K562 (cell line): ENCODE data around the gene LGALS12. TPM values are rescaled to one million over a fixed set of nuclear protein-coding genes. Genes with fewer than 3 reads are reported as not detected.
A peak's percentile ranks its signal among the peaks of the same experiment; 100 is the strongest.

Source experiments
- ATAC-seq: fragments of 200-7000 bp; cut with Tn5 transposase; 3 replicates; pipeline ENCODE4 v1.9.1; 2020; ENCODE audit warnings: moderate library complexity
- BruUV-seq: library from RNA; stranded (reverse); fragments of 400-500 nt; replicated peaks from 2 replicates; lab custom pipeline; 2021; lab: Mats Ljungman, UMichigan
- CTCF ChIA-PET: fragments of 300-600 bp; formaldehyde crosslinking; extraction: SDS; loops from one replicate; lab custom pipeline; 2021; ENCODE audit warnings: low intra/inter-chr PET ratio; lab: Yijun Ruan, JAX
- POLR2A ChIA-PET: fragments of 300-600, 350-650 bp; sonication (Branson Sonifier 250); formaldehyde crosslinking; extraction: SDS; loops from one replicate; lab custom pipeline; 2021; ENCODE audit warnings: antibody characterized with exemption, inconsistent platforms; lab: Yijun Ruan, JAX
- DNase-seq, 4 experiments: peaks; one replicate each; pipeline versions ENCODE4 v3.0.0 to v3.0.0-alpha.2; 2011 to 2018; ENCODE audit warnings: low spot score in 3 of 4, mixed read lengths in 3 of 4; ENCODE audit errors: extremely low read depth in 1 of 4
- FAIRE-seq: peaks from 2 replicates; lab custom pipeline; 2011; peaks lifted over from hg19 to GRCh38; lab: Jason Lieb, UNC
- H2AFZ ChIP-seq: 2 replicates; pipeline ENCODE4 v1.6.0; 2011; ENCODE audit warnings: low read depth, low read length, control low read depth, inconsistent platforms
- H3K27ac ChIP-seq: fragments of 200-600 bp; 3 replicates; pipeline ENCODE4 v1.8.0; 2011; ENCODE audit warnings: low read depth, mild to moderate bottlenecking, control low read depth, inconsistent platforms, low read length, moderate library complexity, mixed read lengths; ENCODE audit errors: extremely low read depth
- H3K27me3 ChIP-seq, 2 experiments: fragments of 300-600 bp in 1 of 2; 2 replicates in 1 of 2; 3 replicates in 1 of 2; pipeline versions ENCODE4 v1.6.0 to v1.8.0; 2011; ENCODE audit warnings: inconsistent platforms in 2 of 2, low read length in 2 of 2, mild to moderate bottlenecking in 1 of 2, mixed read lengths in 1 of 2, moderate library complexity in 1 of 2; ENCODE audit not compliant: control insufficient read depth in 2 of 2, insufficient read depth in 2 of 2
- H3K36me3 ChIP-seq: fragments of 300-600 bp; 3 replicates; pipeline ENCODE4 v1.8.0; 2011; ENCODE audit warnings: mild to moderate bottlenecking, low read length, inconsistent platforms; ENCODE audit not compliant: control insufficient read depth, insufficient read depth
- H3K4me1 ChIP-seq, 2 experiments: fragments of 200-600 bp in 1 of 2; replicated peaks in 1 of 2; 2 replicates in 1 of 2; 3 replicates in 1 of 2; pipeline versions ENCODE4 v1.5.1 to v1.8.0; 2011; ENCODE audit warnings: inconsistent platforms in 2 of 2, low read length in 2 of 2, mild to moderate bottlenecking in 1 of 2, mixed read lengths in 1 of 2, moderate library complexity in 1 of 2; ENCODE audit not compliant: control insufficient read depth in 2 of 2, insufficient read depth in 2 of 2
- H3K4me2 ChIP-seq: 2 replicates; pipeline ENCODE4 v1.6.1; 2011; ENCODE audit warnings: low read length, control low read depth, inconsistent platforms, mixed read lengths; ENCODE audit not compliant: insufficient read depth
- H3K4me3 ChIP-seq: fragments of 200-600 bp; sonication (generic), shearing (Covaris generic); 2 replicates; pipeline ENCODE4 v1.5.1; 2016; ENCODE audit warnings: control low read depth, inconsistent platforms
- H3K79me2 ChIP-seq: fragments of 200-600 bp; 3 replicates; pipeline ENCODE4 v1.8.0; 2011; ENCODE audit warnings: low read length, inconsistent platforms; ENCODE audit not compliant: control insufficient read depth, insufficient read depth
- H3K9ac ChIP-seq, 2 experiments: 2 replicates each; pipeline versions ENCODE4 v1.6.0 to v1.6.1; 2011; ENCODE audit warnings: low read depth in 2 of 2, low read length in 2 of 2, control low read depth in 1 of 2, inconsistent platforms in 1 of 2, mild to moderate bottlenecking in 1 of 2, mixed read lengths in 1 of 2; ENCODE audit not compliant: insufficient read depth in 1 of 2
- H3K9me1 ChIP-seq: one replicate; pipeline ENCODE4 v1.6.0; 2011; ENCODE audit warnings: inconsistent platforms, mild to moderate bottlenecking, low read length, moderate library complexity; ENCODE audit not compliant: control insufficient read depth, insufficient read depth
- H3K9me3 ChIP-seq: replicated peaks from 2 replicates; pipeline ENCODE4 v1.5.1; 2011; ENCODE audit warnings: low read depth, low read length, inconsistent platforms; ENCODE audit not compliant: control insufficient read depth, insufficient read depth
- H4K20me1 ChIP-seq: replicated peaks from 2 replicates; pipeline ENCODE4 v1.6.1; 2011; ENCODE audit warnings: low read length, inconsistent platforms, mixed read lengths; ENCODE audit not compliant: control insufficient read depth, insufficient read depth
- ATF7 ChIP-seq: fragments of 450-650 bp; IDR thresholded peaks from 2 replicates; pipeline ENCODE4 v1.7.1; 2014; ENCODE audit warnings: mild to moderate bottlenecking, moderate library complexity
- DPF2 ChIP-seq: fragments of 450-650 bp; IDR thresholded peaks from 2 replicates; pipeline ENCODE4 v1.6.1; 2016
- JUN ChIP-seq, 2 experiments: sonication (generic) in 1 of 2; formaldehyde crosslinking in 1 of 2; IDR thresholded peaks; 2 replicates each; pipeline versions ENCODE4 v1.6.1 to v1.8.0; 2012 to 2022; ENCODE audit warnings: borderline replicate concordance in 2 of 2, mild to moderate bottlenecking in 2 of 2, improper control_type of control experiment in 1 of 2, low read depth in 1 of 2, low read length in 1 of 2, missing genetic modification reagents in 1 of 2
- KDM1A ChIP-seq, 2 experiments: fragments of 450-650 bp; IDR thresholded peaks; 2 replicates each; pipeline ENCODE4 v1.6.1; 2016; ENCODE audit warnings: mild to moderate bottlenecking in 2 of 2
- LEF1 ChIP-seq: fragments of 450-650 bp; IDR thresholded peaks from 2 replicates; pipeline ENCODE4 v1.6.1; 2016; ENCODE audit warnings: mild to moderate bottlenecking
- NCOR1 ChIP-seq: fragments of 450-650 bp; IDR thresholded peaks from 2 replicates; pipeline ENCODE4 v1.6.1; 2016; ENCODE audit warnings: mild to moderate bottlenecking, moderate library complexity
- NFRKB ChIP-seq: fragments of 450-650 bp; IDR thresholded peaks from 2 replicates; pipeline ENCODE4 v1.6.1; 2016; ENCODE audit warnings: low read depth
- RCOR1 ChIP-seq, 2 experiments: IDR thresholded peaks; 2 replicates each; pipeline ENCODE4 v1.6.1; 2012; ENCODE audit warnings: low read depth in 2 of 2, low read length in 2 of 2, borderline replicate concordance in 1 of 2, improper control_type of control experiment in 1 of 2
- RFX7 ChIP-seq: fragments of 250-450 bp; sonication (Bioruptor Pico); IDR thresholded peaks from 2 replicates; pipeline ENCODE4 v1.5.1; 2021; ENCODE audit warnings: mild to moderate bottlenecking
- SMAD3 ChIP-seq: fragments of 450-650 bp; formaldehyde crosslinking; conservative IDR thresholded peaks from 2 replicates; pipeline ENCODE4 v1.4.0; 2020; ENCODE audit warnings: mild to moderate bottlenecking
- STAT5A ChIP-seq: IDR thresholded peaks from 2 replicates; pipeline ENCODE4 v1.6.1; 2012; ENCODE audit warnings: low read length, inconsistent platforms, borderline replicate concordance
- TAF9B ChIP-seq: fragments of 450-650 bp; IDR thresholded peaks from 2 replicates; pipeline ENCODE4 v1.6.1; 2018; ENCODE audit warnings: mild to moderate bottlenecking; ENCODE audit not compliant: partially characterized antibody
- TCF3 ChIP-seq: sonication (generic); formaldehyde crosslinking; IDR thresholded peaks from 2 replicates; pipeline ENCODE4 v1.4.0; 2020; ENCODE audit warnings: mild to moderate bottlenecking, missing genetic modification reagents
- TEAD4 ChIP-seq, 2 experiments: sonication (generic) in 1 of 2; formaldehyde crosslinking in 1 of 2; IDR thresholded peaks; 2 replicates each; pipeline versions ENCODE4 v1.6.1 to v1.8.0; 2012 to 2022; ENCODE audit warnings: borderline replicate concordance in 1 of 2, inconsistent platforms in 1 of 2, low read length in 1 of 2, mild to moderate bottlenecking in 1 of 2, missing genetic modification reagents in 1 of 2
- YY1 ChIP-seq, 3 experiments: IDR thresholded peaks; 2 replicates each; pipeline ENCODE4 v1.6.1; 2011; ENCODE audit warnings: low read length in 2 of 3, mild to moderate bottlenecking in 2 of 3, moderate library complexity in 2 of 3, borderline replicate concordance in 1 of 3, control low read depth in 1 of 3, low read depth in 1 of 3; ENCODE audit not compliant: insufficient read depth in 3 of 3, insufficient replicate concordance in 2 of 3, control insufficient read depth in 1 of 3, insufficient read length in 1 of 3; ENCODE audit errors: extremely low read depth in 1 of 3
- ZNF589 ChIP-seq: fragments of 200-800 bp; sonication (Bioruptor generic); IDR thresholded peaks from 2 replicates; pipeline ENCODE4 v1.6.1; 2016; ENCODE audit warnings: low read depth, missing genetic modification characterization, missing compliant biosample characterization
- WGBS: fragments of 100-300 bp; shearing (Covaris generic); methylation state at CpG from one replicate; pipeline ENCODE4 v1.1.6; 2016; ENCODE audit warnings: low coverage, mixed read lengths; ENCODE audit not compliant: insufficient coverage; ENCODE audit errors: missing lambda C conversion rate; 5-methylcytosine and 5-hydroxymethylcytosine counted together
- in situ Hi-C: fragments of 300-500 bp; cut with MboI; formaldehyde crosslinking; loops from 4 replicates; pipeline ENCODE4 v1.15.0; 2018; ENCODE audit warnings: inconsistent platforms, mixed read lengths
- intact Hi-C: fragments of 100-400 bp; cut with micrococcal nuclease; formaldehyde crosslinking; loops from 2 replicates; pipeline ENCODE4 v1.14.2; 2022
- polyA plus RNA-seq, 8 experiments: library from polyadenylated mRNA; depleted of rRNA in 4 of 8; stranded (reverse) in 5 of 8; unstranded in 3 of 8; fragments of >200 nt; fragmentation: Nextera tagmentation in 2 of 8; fragmentation: Illumina TruSeq in 1 of 8; extraction: Ambion mirVana in 2 of 8; extraction: Trizol in 1 of 8; gene quantifications; 2 replicates each; pipeline versions ENCODE4 v1.2.1 to v1.2.3, GENCODE V29; 2011 to 2014; ENCODE audit warnings: inconsistent platforms in 1 of 8, missing spikeins in 1 of 8
- total RNA-seq, 7 experiments: library from RNA; depleted of rRNA in 6 of 7; stranded (reverse); fragments of >200 nt in 6 of 7; fragmentation: Illumina TruSeq in 2 of 7; extraction: Trizol in 2 of 7; gene quantifications; 2 replicates each; pipeline versions ENCODE4 v1.2.1 to v1.2.3, GENCODE V29; 2011 to 2021; ENCODE audit warnings: low replicate concordance in 1 of 7
- TF ChIP-seq, protein P1 (sequence below), 2 experiments: fragments of 450-650 bp; IDR thresholded peaks; 2 replicates each; pipeline ENCODE4 v1.6.1; 2018; ENCODE audit warnings: mild to moderate bottlenecking in 2 of 2, low read depth in 1 of 2; ENCODE audit not compliant: partially characterized antibody in 2 of 2

The LGALS12 gene
- total and polyA plus RNA-seq, 9 of the 15 experiments (the other 6 are each of a cell fraction or from before 2014, with no cell fraction given) = 0.66 to 8.0 (median 5.0) TPM

DNA sequence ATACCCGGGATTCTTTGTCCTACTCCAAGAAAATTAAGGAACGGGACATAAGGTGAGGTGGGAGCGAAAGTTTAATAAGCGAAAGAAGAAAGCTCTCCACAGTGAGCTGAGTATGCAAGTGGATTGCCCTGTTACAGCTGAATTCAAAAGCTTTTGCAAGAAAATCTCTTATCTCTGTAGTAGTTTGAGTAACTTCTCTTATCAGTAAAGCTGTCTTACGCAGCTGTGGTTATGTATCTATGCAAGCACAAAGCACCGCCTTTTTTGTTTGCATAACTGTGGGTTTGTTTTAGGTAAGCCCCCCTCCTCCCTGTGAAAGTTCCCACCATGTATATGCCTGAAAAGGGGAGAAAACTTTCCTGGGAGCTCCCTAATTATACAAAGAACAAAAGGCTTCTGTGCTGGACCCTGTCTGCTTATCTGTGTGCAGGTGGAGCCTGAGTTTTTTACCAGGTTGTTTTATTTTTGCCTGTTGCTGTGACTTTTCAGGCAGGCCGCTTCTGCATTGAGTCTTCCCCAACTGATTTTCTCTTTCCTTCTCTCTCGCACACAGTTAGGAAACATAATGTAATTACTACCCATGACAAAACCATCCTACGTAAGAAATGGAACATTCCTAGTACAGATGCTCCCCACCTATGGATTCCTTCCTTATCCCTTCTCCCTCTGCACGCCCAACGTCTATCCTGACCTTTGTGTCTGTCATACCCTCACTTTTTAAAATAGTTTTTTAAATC is 14.1 kb upstream of the LGALS12 start:
- Histone ChIP-seq H3K4me1 (peaks cover 8 to 9% of the 10 kb centered on the region in 2 experiments; a peak in 3 of 5 replicates), H2AFZ (no peak overlapping the region), H3K9me1 (no peaks in the 10 kb centered on the region), H3K27ac (no peak overlapping the region), H3K4me2 (peak overlapping the region; percentile 34; the same call in 1 of the 2 replicates), H3K9me3 (peaks cover 10% of the 10 kb centered on the region; the same call in 1 of the 2 replicates), H3K27me3 (no peaks in the 10 kb centered on the region), H3K79me2 (no peaks in the 10 kb centered on the region), H3K36me3 (no peaks in the 10 kb centered on the region), H3K4me3 (no peak overlapping the region), H4K20me1 (no peaks in the 10 kb centered on the region), H3K9ac (no peak overlapping the region)
- ATAC-seq (peak; percentile 74), DNase-seq (peak in 2 of 4 experiments; percentile 39 to 65), FAIRE-seq (peak; percentile 15)
- ChIA-PET POLR2A (interaction anchor here (0.6 kb wide), 1 partner anchor 83 kb away, joined by 3 read pairs; no protein-coding TSS in a partner anchor), CTCF (interaction anchor here (0.7 kb wide), 1 partner anchor 107 kb away, joined by 3 read pairs; no protein-coding TSS in a partner anchor)
- BruUV-seq = no TSS peak
- intact Hi-C loops (no loop called here), in situ Hi-C loops (no loop called here)
- 20% methylated on average over 11 of the region's 11 CpGs for WGBS
- TF ChIP-seq RFX7 (CRISPR knock-in tag) = no peak
- peak; percentile 64; the same call in 1 of the 2 replicates for TF ChIP-seq SMAD3 (CRISPR knock-in tag)
- peak; percentile 71 for TF ChIP-seq TCF3 (CRISPR knock-in tag)
- TF ChIP-seq KDM1A (IDR thresholded peaks at IDR 0.05) = peak in 1 of 2 experiments; percentile 48; a peak in 3 of 4 replicates
- peak; percentile 37 to 80; a peak in 2 of 4 replicates for TF ChIP-seq RCOR1 (IDR thresholded peaks at IDR 0.05; ENCODE audit: borderline replicate concordance in 1 of 2, low read depth in 2 of 2, low read length in 2 of 2)
- TF ChIP-seq TAF9B = no peak
- TF ChIP-seq DPF2 = peak; percentile 75
- 0 out of 2 replicates have a peak, but pooled peaks have one; percentile 42 for TF ChIP-seq ZNF589 (CRISPR knock-in tag)
- peak; percentile 41; the same call in 1 of the 2 replicates for TF ChIP-seq JUN (IDR thresholded peaks at IDR 0.05; ENCODE audit: borderline replicate concordance, low read depth, low read length)
- no peak for TF ChIP-seq JUN (CRISPR knock-in tag; IDR thresholded peaks at IDR 0.05; ENCODE audit: borderline replicate concordance)
- 0 out of 2 replicates have a peak, but pooled peaks have one; percentile 30 for TF ChIP-seq STAT5A
- peak; percentile 44; the same call in 1 of the 2 replicates for TF ChIP-seq ATF7
- TF ChIP-seq NCOR1 = peak; percentile 63
- TF ChIP-seq NFRKB = no peak
- 0 out of 2 replicates have a peak, but pooled peaks have one; percentile 19 for TF ChIP-seq LEF1
- TF ChIP-seq TEAD4 (IDR thresholded peaks at IDR 0.05; ENCODE audit: low read length) = peak; percentile 87
- TF ChIP-seq TEAD4 (CRISPR knock-in tag; IDR thresholded peaks at IDR 0.05; ENCODE audit: borderline replicate concordance) = no peak
- TF ChIP-seq, protein P1, sequence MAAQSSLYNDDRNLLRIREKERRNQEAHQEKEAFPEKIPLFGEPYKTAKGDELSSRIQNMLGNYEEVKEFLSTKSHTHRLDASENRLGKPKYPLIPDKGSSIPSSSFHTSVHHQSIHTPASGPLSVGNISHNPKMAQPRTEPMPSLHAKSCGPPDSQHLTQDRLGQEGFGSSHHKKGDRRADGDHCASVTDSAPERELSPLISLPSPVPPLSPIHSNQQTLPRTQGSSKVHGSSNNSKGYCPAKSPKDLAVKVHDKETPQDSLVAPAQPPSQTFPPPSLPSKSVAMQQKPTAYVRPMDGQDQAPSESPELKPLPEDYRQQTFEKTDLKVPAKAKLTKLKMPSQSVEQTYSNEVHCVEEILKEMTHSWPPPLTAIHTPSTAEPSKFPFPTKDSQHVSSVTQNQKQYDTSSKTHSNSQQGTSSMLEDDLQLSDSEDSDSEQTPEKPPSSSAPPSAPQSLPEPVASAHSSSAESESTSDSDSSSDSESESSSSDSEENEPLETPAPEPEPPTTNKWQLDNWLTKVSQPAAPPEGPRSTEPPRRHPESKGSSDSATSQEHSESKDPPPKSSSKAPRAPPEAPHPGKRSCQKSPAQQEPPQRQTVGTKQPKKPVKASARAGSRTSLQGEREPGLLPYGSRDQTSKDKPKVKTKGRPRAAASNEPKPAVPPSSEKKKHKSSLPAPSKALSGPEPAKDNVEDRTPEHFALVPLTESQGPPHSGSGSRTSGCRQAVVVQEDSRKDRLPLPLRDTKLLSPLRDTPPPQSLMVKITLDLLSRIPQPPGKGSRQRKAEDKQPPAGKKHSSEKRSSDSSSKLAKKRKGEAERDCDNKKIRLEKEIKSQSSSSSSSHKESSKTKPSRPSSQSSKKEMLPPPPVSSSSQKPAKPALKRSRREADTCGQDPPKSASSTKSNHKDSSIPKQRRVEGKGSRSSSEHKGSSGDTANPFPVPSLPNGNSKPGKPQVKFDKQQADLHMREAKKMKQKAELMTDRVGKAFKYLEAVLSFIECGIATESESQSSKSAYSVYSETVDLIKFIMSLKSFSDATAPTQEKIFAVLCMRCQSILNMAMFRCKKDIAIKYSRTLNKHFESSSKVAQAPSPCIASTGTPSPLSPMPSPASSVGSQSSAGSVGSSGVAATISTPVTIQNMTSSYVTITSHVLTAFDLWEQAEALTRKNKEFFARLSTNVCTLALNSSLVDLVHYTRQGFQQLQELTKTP (IDR thresholded peaks at IDR 0.05; ENCODE audit: low read depth in 1 of 2, partially characterized antibody in 2 of 2) = peak in 1 of 2 experiments; percentile 61
- no peak for TF ChIP-seq YY1 (IDR thresholded peaks at IDR 0.05; ENCODE audit: borderline replicate concordance in 1 of 3, control insufficient read depth in 1 of 3, extremely low read depth in 1 of 3, insufficient read depth in 3 of 3, insufficient read length in 1 of 3, insufficient replicate concordance in 2 of 3, low read depth in 1 of 3, low read length in 2 of 3)
